ENCODE data around the gene ATOSB. TPM values are rescaled to one million over a fixed set of nuclear protein-coding genes. Genes with fewer than 3 reads are reported as not detected.

ATOSB gene
- polyA plus RNA-seq, 3 donors, result 18.5 to 96.8 (median 23.7) TPM

DNA sequence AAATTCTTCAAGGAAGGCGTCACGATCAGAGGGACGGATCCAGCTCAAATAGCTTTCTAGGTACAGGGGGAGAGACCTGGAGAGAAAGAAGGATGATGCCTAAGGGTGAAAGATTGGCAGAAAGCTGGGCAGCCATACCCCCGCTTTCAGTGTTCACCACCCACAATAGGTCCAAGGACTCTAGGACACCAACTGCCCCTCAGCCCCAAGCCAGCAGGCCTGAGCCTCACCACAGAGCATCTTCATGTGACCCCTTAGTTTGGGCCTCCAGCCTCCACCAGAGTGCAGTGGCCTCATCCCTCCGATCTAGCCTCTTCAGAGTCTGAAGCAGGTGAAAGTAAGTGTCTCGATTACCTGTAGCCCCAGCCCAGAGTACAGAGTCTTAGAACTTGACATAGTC, 41.5 kb downstream of the ATOSB start:
- intact Hi-C loops (cut with micrococcal nuclease), result loop anchor here (5.0 to 10.0 kb wide), 3 partner anchors 38 to 89 kb away; partner anchors contain the start of gene DNAJB5 (in 1 of the 2)
- Mint-ChIP-seq H3K4me3 (no peak overlapping the region), H3K4me1 (peaks cover 40% of the 10 kb centered on the region), H3K9me3 (no peaks in the 10 kb centered on the region), H3K36me3 (peaks cover 5 to 17% of the 10 kb centered on the region in 2 donors), H3K27me3 (ENCODE audit: low read depth in 3 of 3) (no peaks in the 10 kb centered on the region), H3K27ac (peak overlapping the region in 2 of 7 donors; percentile 73 to 95)
- Histone ChIP-seq H3K4me1 (ENCODE audit: control insufficient read depth in 1 of 2, insufficient read depth in 2 of 2, low read length in 2 of 2) (peaks cover 29 to 48% of the 10 kb centered on the region in 2 donors), H2AFZ (ENCODE audit: insufficient read depth, low read depth, low read length, poor library complexity, severe bottlenecking) (no peak overlapping the region), H3K9ac (ENCODE audit: insufficient read depth, low read length, poor library complexity, severe bottlenecking) (no peak overlapping the region), H3K36me3 (replicated peaks in 1 of 2; ENCODE audit: control insufficient read depth in 1 of 2, insufficient read depth in 2 of 2, low read length in 2 of 2) (peaks cover 2 to 16% of the 10 kb centered on the region in 2 donors), H3K79me2 (ENCODE audit: insufficient read depth, low read length) (peaks cover 44% of the 10 kb centered on the region), H4K20me1 (ENCODE audit: insufficient read depth, low read length) (peaks cover 28% of the 10 kb centered on the region), H3K27ac (ENCODE audit: low read depth in 1 of 2, low read length in 2 of 2) (no peak overlapping the region), H3K4me3 (replicated peaks in 1 of 3; ENCODE audit: low read depth in 2 of 3, low read length in 3 of 3) (no peak overlapping the region), H3K4me2 (replicated peaks; ENCODE audit: extremely low read depth, low read length, poor library complexity, severe bottlenecking) (no peak overlapping the region), H3K9me3 (replicated peaks in 1 of 2; ENCODE audit: control insufficient read depth in 1 of 2, insufficient read depth in 1 of 2, low read length in 2 of 2) (no peaks in the 10 kb centered on the region), H3K27me3 (ENCODE audit: control insufficient read depth in 2 of 2, insufficient read depth in 2 of 2, low read length in 2 of 2) (no peaks in the 10 kb centered on the region)
- 100% methylated on average over 1 of the region's 6 CpGs for WGBS (ENCODE audit: insufficient coverage)
- no peak for DNase-seq
- TF ChIP-seq CTCF (IDR thresholded peaks at IDR 0.05), result no peak

- Histone ChIP-seq H4K20me1 (ENCODE audit: insufficient read depth, low read length) (peaks cover 37% of the 10 kb centered on the region), H2AFZ (ENCODE audit: insufficient read depth, low read depth, low read length, poor library complexity, severe bottlenecking) (peak overlapping the region; percentile 69), H3K27ac (ENCODE audit: low read depth in 1 of 2, low read length in 2 of 2) (peak overlapping the region in 1 of 2 donors; percentile 97), H3K4me1 (ENCODE audit: control insufficient read depth in 1 of 2, insufficient read depth in 2 of 2, low read length in 2 of 2) (peaks cover 22 to 39% of the 10 kb centered on the region in 2 donors), H3K79me2 (ENCODE audit: insufficient read depth, low read length) (peaks cover 44% of the 10 kb centered on the region), H3K36me3 (replicated peaks in 1 of 2; ENCODE audit: control insufficient read depth in 1 of 2, insufficient read depth in 2 of 2, low read length in 2 of 2) (peaks cover 4 to 20% of the 10 kb centered on the region in 2 donors), H3K27me3 (ENCODE audit: control insufficient read depth in 2 of 2, insufficient read depth in 2 of 2, low read length in 2 of 2) (no peaks in the 10 kb centered on the region), H3K4me3 (replicated peaks in 1 of 3; ENCODE audit: low read depth in 2 of 3, low read length in 3 of 3) (peak overlapping the region in 1 of 3 experiments; percentile 90), H3K9me3 (replicated peaks in 1 of 2; ENCODE audit: control insufficient read depth in 1 of 2, insufficient read depth in 1 of 2, low read length in 2 of 2) (no peaks in the 10 kb centered on the region), H3K9ac (ENCODE audit: insufficient read depth, low read length, poor library complexity, severe bottlenecking) (no peak overlapping the region), H3K4me2 (replicated peaks; ENCODE audit: extremely low read depth, low read length, poor library complexity, severe bottlenecking) (peak overlapping the region; percentile 96)
- WGBS (ENCODE audit: insufficient coverage), result no CpG with 5 or more reads among the region's 2 CpGs
- Mint-ChIP-seq H3K4me3 (peak overlapping the region in 1 of 2 donors; percentile 89), H3K4me1 (peaks cover 37% of the 10 kb centered on the region), H3K9me3 (no peaks in the 10 kb centered on the region), H3K27me3 (ENCODE audit: low read depth in 3 of 3) (no peaks in the 10 kb centered on the region), H3K36me3 (peaks cover 8 to 24% of the 10 kb centered on the region in 2 donors), H3K27ac (peak overlapping the region; percentile 95 to 99 (median 98))
- no peak for TF ChIP-seq CTCF (IDR thresholded peaks at IDR 0.05)
- intact Hi-C loops (cut with micrococcal nuclease), result loop anchor here (5.0 to 10.0 kb wide), 3 partner anchors 39 to 88 kb away; partner anchors contain the start of gene DNAJB5 (in 1 of the 2)
- no peak for DNase-seq
Observed at GRCh38 chr9:35073279-35073612, 42.4 kb downstream of the ATOSB start.

Measured in CD14-positive monocyte (primary cell).